Measurements from ENCODE around the gene CLSTN1. TPM values are rescaled to one million over a fixed set of nuclear protein-coding genes. Genes with fewer than 3 reads are reported as not detected.

The CLSTN1 gene
- polyA plus RNA-seq, 6 donors from 2014 or later: 11.1 to 31.9 (median 15.0) TPM

- Mint-ChIP-seq H3K36me3 (no peaks in the 10 kb centered on the region), H3K4me1 (peaks cover 17 to 20% (median 20%) of the 10 kb centered on the region in 3 donors), H3K9me3 (no peaks in the 10 kb centered on the region), H3K4me3 (peak overlapping the region in 3 of 8 donors; percentile 33 to 37 (median 35)), H3K27ac (peak overlapping the region in 2 of 6 donors; percentile 76 to 81), H3K27me3 (no peaks in the 10 kb centered on the region)
- ATAC-seq (ENCODE audit: low read depth in 2 of 2) (no peak), DNase-seq (no peak)
Measured at GRCh38 chr1:9827558-9828185, 3.9 kb upstream of the CLSTN1 start.

DNA sequence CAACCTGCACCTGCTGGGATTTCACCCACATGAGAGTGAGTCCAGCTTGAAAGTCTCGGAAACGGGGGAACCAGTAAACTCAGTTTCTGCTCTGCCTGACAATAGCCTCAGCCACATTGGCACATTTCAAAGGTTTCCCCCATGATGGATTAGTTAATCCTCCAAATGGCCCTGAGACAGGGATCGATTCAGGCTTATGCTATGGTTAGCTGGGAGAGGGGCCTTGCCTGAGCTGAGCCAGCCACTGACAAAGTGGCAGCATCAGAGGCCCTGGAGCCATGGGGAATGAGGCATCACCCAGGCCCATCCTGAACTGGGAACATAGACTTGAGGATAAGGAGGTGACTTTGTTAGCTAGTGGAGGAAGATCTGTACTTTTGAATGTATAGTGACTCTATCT lies 2.9 kb upstream of the CLSTN1 start:
- ATAC-seq (ENCODE audit: low read depth in 2 of 2) (no peak), DNase-seq (no peak)
- H3K27me3 Mint-ChIP-seq: no peaks in the 10 kb centered on the region
- H3K9me3 Mint-ChIP-seq: no peaks in the 10 kb centered on the region
- peak overlapping the region in 1 of 8 donors; percentile 96 for H3K4me3 Mint-ChIP-seq
- no peaks in the 10 kb centered on the region for H3K36me3 Mint-ChIP-seq
- H3K27ac Mint-ChIP-seq: peak overlapping the region in 4 of 6 donors; percentile 17 to 92 (median 72)
- peaks cover 23 to 31% (median 26%) of the 10 kb centered on the region in 3 donors for H3K4me1 Mint-ChIP-seq

DNA sequence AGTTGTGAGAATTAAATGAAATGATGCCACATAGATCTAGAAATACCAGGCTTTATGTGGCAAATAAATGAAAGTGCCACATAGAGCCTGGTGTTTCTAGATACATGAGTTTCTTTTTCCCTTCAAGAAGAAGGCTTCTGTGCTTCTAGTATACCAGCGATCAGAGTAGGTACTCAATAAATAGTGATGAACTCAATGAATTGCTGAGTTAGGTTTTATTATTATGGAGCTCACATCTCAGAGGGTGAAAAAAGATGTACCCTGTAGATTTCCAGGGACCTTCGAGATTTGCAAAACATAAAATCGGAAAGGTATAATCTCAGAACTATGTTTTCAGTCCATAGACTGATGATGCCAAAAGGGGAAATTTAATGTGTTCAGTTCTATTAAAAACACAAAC lies 2.3 kb upstream of the CLSTN1 start:
- Mint-ChIP-seq H3K4me3 (peak overlapping the region in 7 of 8 donors; percentile 69 to 96 (median 79)), H3K27me3 (no peaks in the 10 kb centered on the region), H3K4me1 (peaks cover 23 to 32% (median 26%) of the 10 kb centered on the region in 3 donors), H3K27ac (peak overlapping the region; percentile 48 to 88 (median 59)), H3K9me3 (no peaks in the 10 kb centered on the region), H3K36me3 (no peaks in the 10 kb centered on the region)
- DNase-seq (no peak), ATAC-seq (ENCODE audit: low read depth in 2 of 2) (no peak)

- Mint-ChIP-seq H3K36me3 (no peaks in the 10 kb centered on the region), H3K9me3 (no peaks in the 10 kb centered on the region), H3K27ac (peak overlapping the region; percentile 59 to 92 (median 84)), H3K27me3 (no peaks in the 10 kb centered on the region), H3K4me3 (peak overlapping the region; percentile 70 to 96 (median 86)), H3K4me1 (peaks cover 27 to 36% (median 33%) of the 10 kb centered on the region in 3 donors)
- DNase-seq: no peak
- ATAC-seq (ENCODE audit: low read depth in 2 of 2): peak; percentile 8 to 9
Measured at GRCh38 chr1:9825093-9826074, 1.6 kb upstream of the CLSTN1 start.

- peak overlapping the region; percentile 70 to 96 (median 88) for H3K4me3 Mint-ChIP-seq
- DNase-seq (no peak), ATAC-seq (ENCODE audit: low read depth in 2 of 2) (no peak)
- H3K9me3 Mint-ChIP-seq: no peaks in the 10 kb centered on the region
- H3K27me3 Mint-ChIP-seq: no peaks in the 10 kb centered on the region
- peak overlapping the region; percentile 59 to 92 (median 76) for H3K27ac Mint-ChIP-seq
- peaks cover 28 to 41% (median 33%) of the 10 kb centered on the region in 3 donors for H3K4me1 Mint-ChIP-seq
- no peaks in the 10 kb centered on the region for H3K36me3 Mint-ChIP-seq
Measured at GRCh38 chr1:9824702-9825089, 931 bp upstream of the CLSTN1 start.

- H3K4me3 Mint-ChIP-seq: peak overlapping the region; percentile 25 to 96 (median 74)
- no peaks in the 10 kb centered on the region for H3K27me3 Mint-ChIP-seq
- H3K27ac Mint-ChIP-seq: peak overlapping the region in 1 of 6 donors; percentile 59
- H3K36me3 Mint-ChIP-seq: no peaks in the 10 kb centered on the region
- DNase-seq: no peak
- no peaks in the 10 kb centered on the region for H3K9me3 Mint-ChIP-seq
- peaks cover 28 to 47% (median 38%) of the 10 kb centered on the region in 3 donors for H3K4me1 Mint-ChIP-seq
- ATAC-seq (ENCODE audit: low read depth in 2 of 2): peak; percentile 13 to 17
Measured at GRCh38 chr1:9823693-9823942, 147 bp downstream of the CLSTN1 start.

GRCh38 chr1:9822897-9823692 lies 670 bp downstream of the CLSTN1 start:
- peak; percentile 17 for DNase-seq
- H3K36me3 Mint-ChIP-seq: no peaks in the 10 kb centered on the region
- H3K4me1 Mint-ChIP-seq: peaks cover 28 to 52% (median 38%) of the 10 kb centered on the region in 3 donors
- peak overlapping the region; percentile 7 to 82 (median 45) for H3K27ac Mint-ChIP-seq
- H3K9me3 Mint-ChIP-seq: no peaks in the 10 kb centered on the region
- H3K4me3 Mint-ChIP-seq: peak overlapping the region; percentile 87 to 98 (median 96)
- peak; percentile 3 to 5 for ATAC-seq (ENCODE audit: low read depth in 2 of 2)
- no peaks in the 10 kb centered on the region for H3K27me3 Mint-ChIP-seq

DNA sequence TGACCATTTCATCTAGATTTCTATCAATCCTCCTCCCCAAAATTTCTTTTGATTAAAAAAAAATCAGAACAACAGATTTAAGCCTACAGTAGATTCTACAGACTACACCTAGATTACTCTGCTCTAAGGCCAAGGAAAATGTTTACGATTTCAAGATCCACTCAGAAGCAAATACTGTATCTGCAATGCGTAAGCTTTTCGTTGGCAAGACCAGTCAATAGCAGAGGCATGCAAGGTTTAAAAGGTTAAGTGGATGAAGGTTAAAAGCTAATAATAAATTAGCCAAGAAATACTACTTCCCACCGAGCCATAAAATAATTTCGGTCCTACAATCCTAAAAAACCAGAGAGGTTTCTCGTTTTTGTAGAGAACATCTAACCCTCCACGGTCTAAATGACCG lies 1.3 kb downstream of the CLSTN1 start:
- Mint-ChIP-seq H3K4me1 (peaks cover 28 to 55% (median 38%) of the 10 kb centered on the region in 3 donors), H3K9me3 (no peaks in the 10 kb centered on the region), H3K27ac (peak overlapping the region in 4 of 6 donors; percentile 49 to 82 (median 72)), H3K36me3 (no peaks in the 10 kb centered on the region), H3K4me3 (peak overlapping the region; percentile 87 to 98 (median 96)), H3K27me3 (no peaks in the 10 kb centered on the region)
- no peak for DNase-seq
- no peak for ATAC-seq (ENCODE audit: low read depth in 2 of 2)

DNA sequence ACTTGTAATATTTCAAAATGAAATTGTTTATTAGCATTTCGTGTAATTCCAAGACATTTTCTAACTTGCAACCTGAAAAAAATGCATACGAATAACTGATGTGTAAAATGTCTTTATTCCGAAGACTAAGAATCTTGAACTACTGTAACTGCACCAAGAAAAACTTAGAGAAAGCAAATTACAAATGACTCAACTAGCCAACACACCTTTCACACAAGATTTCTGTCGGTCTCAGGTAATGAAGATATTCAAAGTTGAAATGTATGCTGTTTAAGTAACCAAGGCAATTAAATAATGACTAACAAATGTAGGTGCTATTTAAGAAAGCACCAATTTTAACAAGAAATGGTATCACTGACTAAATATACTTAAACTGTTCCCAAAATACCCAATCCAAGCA lies 2.1 kb downstream of the CLSTN1 start:
- H3K9me3 Mint-ChIP-seq: no peaks in the 10 kb centered on the region
- DNase-seq (no peak), ATAC-seq (ENCODE audit: low read depth in 2 of 2) (no peak)
- H3K27me3 Mint-ChIP-seq: no peaks in the 10 kb centered on the region
- peak overlapping the region in 6 of 8 donors; percentile 35 to 97 (median 95) for H3K4me3 Mint-ChIP-seq
- H3K27ac Mint-ChIP-seq: no peak overlapping the region
- H3K36me3 Mint-ChIP-seq: no peaks in the 10 kb centered on the region
- peaks cover 28 to 56% (median 38%) of the 10 kb centered on the region in 3 donors for H3K4me1 Mint-ChIP-seq

GRCh38 chr1:9820521-9820920 lies 3.2 kb downstream of the CLSTN1 start:
- Mint-ChIP-seq H3K27ac (no peak overlapping the region), H3K4me1 (peaks cover 28 to 58% (median 40%) of the 10 kb centered on the region in 3 donors), H3K9me3 (no peaks in the 10 kb centered on the region), H3K4me3 (peak overlapping the region in 4 of 8 donors; percentile 32 to 83 (median 56)), H3K27me3 (no peaks in the 10 kb centered on the region), H3K36me3 (no peaks in the 10 kb centered on the region)
- ATAC-seq (ENCODE audit: low read depth in 2 of 2): no peak
- no peak for DNase-seq

DNA sequence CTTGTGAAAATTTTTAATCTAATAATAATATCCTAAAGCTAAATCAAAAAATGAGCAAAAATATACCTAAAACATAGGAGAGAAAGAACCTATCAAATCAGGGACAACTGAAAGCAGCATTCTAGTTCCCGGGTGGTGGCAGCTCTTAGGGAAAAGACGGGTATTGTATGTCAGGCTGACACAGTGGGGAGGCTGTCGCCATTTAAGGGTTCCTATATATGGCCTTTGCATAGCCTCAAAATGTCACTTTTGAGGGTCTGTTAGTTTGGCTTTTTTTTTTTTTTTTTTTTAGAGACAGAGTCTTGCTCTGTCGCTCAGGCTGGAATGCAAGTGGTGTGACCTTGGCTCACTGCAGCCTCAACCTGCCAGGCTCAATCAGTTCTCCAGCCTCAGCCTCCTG lies 6.0 kb downstream of the CLSTN1 start:
- Mint-ChIP-seq H3K27me3 (no peaks in the 10 kb centered on the region), H3K36me3 (no peaks in the 10 kb centered on the region), H3K9me3 (no peaks in the 10 kb centered on the region), H3K4me1 (peaks cover 22 to 65% (median 39%) of the 10 kb centered on the region in 3 donors), H3K4me3 (no peak overlapping the region), H3K27ac (peak overlapping the region in 1 of 6 donors; percentile 30)
- DNase-seq (no peak), ATAC-seq (ENCODE audit: low read depth in 2 of 2) (no peak)

- ATAC-seq (ENCODE audit: low read depth in 2 of 2) (no peak), DNase-seq (no peak)
- no peaks in the 10 kb centered on the region for H3K27me3 Mint-ChIP-seq
- peaks cover 15 to 57% (median 33%) of the 10 kb centered on the region in 3 donors for H3K4me1 Mint-ChIP-seq
- H3K4me3 Mint-ChIP-seq: no peak overlapping the region
- H3K9me3 Mint-ChIP-seq: no peaks in the 10 kb centered on the region
- H3K27ac Mint-ChIP-seq: no peak overlapping the region
- H3K36me3 Mint-ChIP-seq: no peaks in the 10 kb centered on the region
Measured at GRCh38 chr1:9816199-9816598, 7.6 kb downstream of the CLSTN1 start.

DNA sequence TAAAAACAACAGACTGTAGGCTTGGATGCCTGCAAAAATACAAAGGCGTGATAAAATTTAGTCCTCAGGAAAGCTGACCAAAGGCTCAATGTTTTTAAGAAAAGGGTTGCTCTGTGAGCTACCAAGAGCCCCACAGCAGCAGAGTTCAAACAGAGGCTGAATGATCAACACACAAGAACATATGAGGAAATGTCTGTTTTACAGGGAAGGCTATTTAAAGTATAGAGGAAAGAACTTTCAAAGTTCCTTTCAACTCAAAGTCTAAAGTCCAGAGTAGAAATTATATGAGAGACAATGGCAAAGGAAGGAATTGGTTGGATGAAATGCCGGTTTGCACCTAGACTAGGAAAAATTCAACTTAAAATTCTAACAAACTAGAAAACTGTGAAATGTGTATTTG lies 8.6 kb downstream of the CLSTN1 start:
- no peaks in the 10 kb centered on the region for H3K9me3 Mint-ChIP-seq
- no peak overlapping the region for H3K4me3 Mint-ChIP-seq
- no peaks in the 10 kb centered on the region for H3K36me3 Mint-ChIP-seq
- ATAC-seq (ENCODE audit: low read depth in 2 of 2) (no peak), DNase-seq (no peak)
- peak overlapping the region in 1 of 6 donors; percentile 80 for H3K27ac Mint-ChIP-seq
- peaks cover 15 to 52% (median 33%) of the 10 kb centered on the region in 3 donors for H3K4me1 Mint-ChIP-seq
- H3K27me3 Mint-ChIP-seq: no peaks in the 10 kb centered on the region

Data from naive B cell (primary cell).